SHP77 (cell line): ENCODE measurements around the gene UFSP1.
"Not testable (repeated sequence)": the region's sequence is repeated elsewhere in the genome, so short reads cannot be mapped to it uniquely, and the experiment has no call there.

Experiments used
- DNase-seq, 2 experiments: peaks; one replicate each; lab custom pipeline; 2025; lab: John Stamatoyannopoulos, UW

UFSP1 gene

GRCh38 chr7:100859856-100860255 is 29.7 kb downstream of the UFSP1 start:
- no peak for DNase-seq

- no peak for DNase-seq
Observed at GRCh38 chr7:100856871-100857282, 32.6 kb downstream of the UFSP1 start.

DNA sequence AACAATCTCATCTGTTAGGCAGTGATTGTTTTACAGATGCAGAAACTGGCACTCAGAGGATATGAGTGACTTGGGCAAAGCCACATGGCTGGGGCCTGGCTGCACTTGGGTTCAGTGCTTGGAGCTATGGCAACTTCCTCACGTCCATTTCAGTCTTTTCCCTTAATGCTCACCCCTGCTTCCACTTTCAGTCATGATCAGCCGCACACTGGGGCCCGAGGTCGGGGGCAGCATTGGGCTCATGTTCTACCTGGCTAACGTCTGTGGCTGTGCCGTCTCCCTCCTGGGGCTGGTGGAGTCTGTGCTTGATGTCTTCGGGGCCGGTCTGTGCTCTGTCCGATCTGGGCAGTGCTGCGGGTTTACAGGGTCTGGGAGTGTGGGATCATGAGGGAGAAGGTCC is 34.0 kb downstream of the UFSP1 start:
- DNase-seq = no peak

GRCh38 chr7:100854899-100855298 is 34.6 kb downstream of the UFSP1 start:
- not testable (repeated sequence) for DNase-seq

- DNase-seq = no peak
Observed at GRCh38 chr7:100854146-100854895, 35.2 kb downstream of the UFSP1 start.

GRCh38 chr7:100852048-100852872 is 37.3 kb downstream of the UFSP1 start, which contains the start of gene SLC12A9:
SLC12A9 (plus strand) TSS chr7:100852713; CDS start chr7:100854198, 1,485 bp downstream.
- peak; percentile 66 to 89 for DNase-seq

DNA sequence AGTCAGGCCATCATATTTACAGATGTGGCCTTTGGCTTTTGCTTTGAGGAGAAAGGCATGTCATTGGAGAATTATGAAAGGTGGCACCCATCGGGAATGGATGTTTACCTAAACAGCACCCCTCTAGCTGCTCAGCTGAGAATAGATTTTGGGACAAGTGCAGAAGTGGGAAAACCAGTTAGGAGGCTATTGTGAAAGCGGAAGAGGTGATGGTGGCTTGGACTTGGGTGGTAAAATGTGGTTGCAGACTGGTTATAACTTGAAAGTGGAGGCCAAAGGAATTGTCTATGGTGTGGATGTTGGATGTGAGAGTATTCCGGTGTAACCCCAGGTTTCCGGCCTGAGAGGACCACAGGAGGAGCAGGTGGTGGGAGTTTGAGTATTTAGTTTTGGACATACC is 42.2 kb downstream of the UFSP1 start:
- no peak for DNase-seq

DNA sequence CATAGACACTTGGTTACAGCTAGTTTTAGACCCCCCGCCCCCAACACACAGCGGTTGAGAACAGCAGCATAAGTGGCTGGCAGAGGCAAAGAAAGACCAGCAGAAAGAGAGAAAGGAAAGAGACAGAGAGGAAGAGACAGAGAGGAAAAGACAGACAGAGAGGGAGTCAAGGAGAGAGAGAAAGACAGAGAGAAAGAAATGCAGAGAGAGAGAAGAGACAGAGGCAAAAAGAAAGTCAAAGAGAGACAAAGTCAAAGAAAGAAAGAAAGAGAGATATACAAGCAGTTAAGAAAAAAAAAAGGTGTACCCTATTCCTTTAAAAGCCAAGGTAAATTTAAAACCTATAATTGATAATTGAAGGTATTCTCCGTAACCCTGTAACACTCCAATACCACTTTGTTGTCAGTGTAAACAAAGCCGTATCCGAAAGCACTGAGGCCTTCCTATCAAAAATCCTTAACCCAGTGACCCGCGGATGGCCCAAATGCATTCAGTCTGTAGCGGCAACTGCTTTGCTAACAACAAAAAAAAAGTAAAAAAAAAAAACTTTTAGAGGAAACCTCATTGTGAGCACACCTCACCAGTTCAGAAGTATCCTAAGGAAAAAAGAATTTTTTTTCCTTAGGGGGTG is 48.9 kb downstream of the UFSP1 start:
- no peak for DNase-seq

GRCh38 chr7:100839361-100839760 is 50.2 kb downstream of the UFSP1 start:
- no peak for DNase-seq
